Omental fat pad (tissue), 4 donors: ENCODE data around the gene LIMD2. TPM values are rescaled to one million over a fixed set of nuclear protein-coding genes. Genes with fewer than 3 reads are reported as not detected.

Experiments
- ATAC-seq: fragments of 150-250 bp; one replicate; pipeline ENCODE4 v1.9.1; 2016; ENCODE audit warnings: mild to moderate bottlenecking, moderate library complexity; ENCODE audit not compliant: low FRiP score
- DNase-seq: peaks from one replicate; pipeline ENCODE4 v3.0.0-alpha.2; 2019; ENCODE audit warnings: low spot score
- CTCF ChIP-seq, 3 donors: fragments of 450-650 bp; IDR thresholded peaks; one replicate each; pipeline ENCODE4 v1.5.1; 2016 to 2017; ENCODE audit warnings: antibody characterized with exemption in 3 of 3, mild to moderate bottlenecking in 3 of 3, moderate library complexity in 2 of 3
- total RNA-seq, 4 donors: library from RNA; depleted of rRNA; stranded (reverse); fragments of >200 nt; gene quantifications; one replicate each; pipeline ENCODE4 v1.1.0, GENCODE V29; 2016

Gene LIMD2
- total RNA-seq, 4 donors from 2014 or later, result 4.4 to 44.9 (median 16.5) TPM

- DNase-seq (no peak), ATAC-seq (no peak)
- TF ChIP-seq CTCF (IDR thresholded peaks at IDR 0.05), result no peak
Measured at GRCh38 chr17:63694950-63695773, 4.8 kb downstream of the LIMD2 start.

GRCh38 chr17:63694229-63694949 lies 5.5 kb downstream of the LIMD2 start:
- ATAC-seq (no peak), DNase-seq (no peak)
- TF ChIP-seq CTCF (IDR thresholded peaks at IDR 0.05), result no peak

- no peak for DNase-seq
- TF ChIP-seq CTCF (IDR thresholded peaks at IDR 0.05), result no peak
- no peak for ATAC-seq
Measured at GRCh38 chr17:63693411-63694113, 6.4 kb downstream of the LIMD2 start.

DNA sequence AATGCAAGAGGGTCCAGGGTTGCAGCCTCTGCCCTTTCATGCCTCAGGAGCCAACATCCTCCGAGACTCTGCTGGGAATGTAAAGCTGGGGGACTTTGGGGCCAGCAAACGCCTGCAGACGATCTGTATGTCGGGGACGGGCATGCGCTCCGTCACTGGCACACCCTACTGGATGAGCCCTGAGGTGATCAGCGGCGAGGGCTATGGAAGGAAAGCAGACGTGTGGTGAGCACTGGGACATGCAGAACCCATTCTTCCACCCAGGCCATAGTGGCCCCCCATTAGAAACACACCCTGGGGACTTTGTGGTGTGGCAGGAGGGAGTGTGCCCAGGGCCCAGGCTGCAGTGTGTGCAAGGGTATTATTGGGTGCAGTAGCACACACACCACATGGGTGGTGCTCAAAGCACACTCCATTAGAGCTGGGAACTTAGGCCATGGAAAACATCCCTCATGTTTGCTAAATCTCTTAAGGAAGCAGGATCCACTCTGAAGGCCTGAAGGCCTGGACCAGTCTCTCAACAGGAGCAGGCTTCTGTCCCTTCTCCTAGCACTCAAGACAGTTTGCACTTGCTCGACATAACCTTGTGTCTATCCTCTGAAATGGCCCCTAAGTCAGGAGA lies 7.6 kb downstream of the LIMD2 start:
- no peak for TF ChIP-seq CTCF (IDR thresholded peaks at IDR 0.05)
- DNase-seq (no peak), ATAC-seq (no peak)

DNA sequence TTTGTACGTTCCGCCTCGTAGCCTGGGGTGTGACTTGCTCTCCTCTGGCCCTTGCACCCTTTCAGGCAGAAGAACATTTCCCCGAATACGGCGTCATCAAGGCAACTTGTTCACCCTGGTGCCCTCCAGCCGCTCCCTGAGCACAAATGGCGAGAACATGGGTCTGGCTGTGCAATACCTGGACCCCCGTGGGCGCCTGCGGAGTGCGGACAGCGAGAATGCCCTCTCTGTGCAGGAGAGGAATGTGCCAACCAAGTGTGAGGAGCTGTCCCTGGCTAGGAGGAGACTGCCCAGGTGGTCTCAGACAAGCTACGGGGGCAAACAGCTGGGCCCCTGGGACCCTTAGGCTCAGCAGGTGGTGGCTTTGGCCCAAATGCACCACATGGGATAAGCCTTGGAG lies 10.4 kb downstream of the LIMD2 start:
- TF ChIP-seq CTCF (IDR thresholded peaks at IDR 0.05), result no peak
- DNase-seq (no peak), ATAC-seq (no peak)

DNA sequence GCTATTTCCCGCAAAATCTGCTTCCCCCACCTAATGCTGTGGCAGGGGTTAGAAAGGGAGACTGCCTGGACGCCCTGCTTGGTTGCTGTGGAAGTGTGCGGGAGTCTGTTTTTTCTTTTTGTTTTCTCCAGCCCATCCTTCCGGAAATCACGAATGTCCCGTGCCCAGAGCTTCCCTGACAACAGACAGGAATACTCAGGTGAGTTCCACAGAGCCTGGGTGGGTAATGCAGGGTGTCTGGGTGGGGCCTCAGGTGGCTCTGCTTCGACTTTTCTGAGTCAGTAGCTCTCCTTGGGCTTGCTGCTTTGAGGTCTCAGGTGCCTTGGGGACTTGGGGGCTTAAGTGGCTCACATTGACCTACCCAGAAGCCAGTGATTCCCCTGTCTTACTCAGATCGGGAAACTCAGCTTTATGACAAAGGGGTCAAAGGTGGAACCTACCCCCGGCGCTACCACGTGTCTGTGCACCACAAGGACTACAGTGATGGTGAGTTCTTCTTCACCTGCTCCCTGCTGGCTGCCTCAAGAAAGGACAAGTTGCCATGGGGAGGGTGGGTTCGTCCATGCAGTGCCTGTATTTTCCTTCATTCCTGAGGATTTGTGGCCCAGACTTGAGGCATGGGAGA lies 11.4 kb downstream of the LIMD2 start:
- no peak for TF ChIP-seq CTCF (IDR thresholded peaks at IDR 0.05)
- no peak for ATAC-seq

More for the DNA sequence above, 11.4 kb downstream of the LIMD2 start:
- DNase-seq, result no peak
